Karpas-422 (cell line): ENCODE data around the gene TRPM3. TPM values are rescaled to one million over a fixed set of nuclear protein-coding genes. Genes with fewer than 3 reads are reported as not detected.

ENCODE experiments used
- DNase-seq: peaks from one replicate; pipeline ENCODE4 v3.0.0-alpha.2; 2015
- H2AFZ ChIP-seq: fragments of 200-600 bp; sonication (generic); 2 replicates; pipeline ENCODE4 v1.6.1; 2014; ENCODE audit warnings: antibody characterized with exemption, low read length, mixed read lengths
- H3K27ac ChIP-seq: fragments of 200-600 bp; sonication (generic); 2 replicates; pipeline ENCODE4 v1.5.1; 2014; ENCODE audit warnings: mild to moderate bottlenecking, low read length, moderate library complexity
- H3K27me3 ChIP-seq: fragments of 200-600 bp; sonication (generic); 2 replicates; pipeline ENCODE4 v1.6.1; 2014; ENCODE audit warnings: low read length, mixed read lengths
- H3K36me3 ChIP-seq: fragments of 200-600 bp; sonication (generic); 2 replicates; pipeline ENCODE4 v1.6.1; 2014; ENCODE audit warnings: low read length, mixed read lengths; ENCODE audit not compliant: insufficient read depth
- H3K4me1 ChIP-seq: fragments of 200-600 bp; sonication (generic); 2 replicates; pipeline ENCODE4 v1.6.1; 2014; ENCODE audit warnings: mild to moderate bottlenecking, low read length, mixed read lengths
- H3K4me2 ChIP-seq: fragments of 200-600 bp; sonication (generic); 2 replicates; pipeline ENCODE4 v1.6.1; 2014; ENCODE audit warnings: low read length, low read depth, mild to moderate bottlenecking; ENCODE audit not compliant: poor library complexity, severe bottlenecking
- H3K4me3 ChIP-seq: fragments of 200-600 bp; sonication (generic); 2 replicates; pipeline ENCODE4 v1.5.1; 2014; ENCODE audit warnings: mild to moderate bottlenecking, antibody characterized with exemption, low read length, mixed read lengths
- H3K79me2 ChIP-seq: fragments of 200-600 bp; sonication (generic); 2 replicates; pipeline ENCODE4 v1.6.1; 2014; ENCODE audit warnings: mild to moderate bottlenecking, low read length, mixed read lengths
- H3K9ac ChIP-seq: fragments of 200-600 bp; sonication (generic); 2 replicates; pipeline ENCODE4 v1.6.0; 2014; ENCODE audit warnings: low read length
- H3K9me2 ChIP-seq: fragments of 200-600 bp; sonication (generic), shearing (Covaris generic); replicated peaks from 2 replicates; pipeline ENCODE4 v1.6.0; 2014; ENCODE audit warnings: mild to moderate bottlenecking, low read length, moderate library complexity; ENCODE audit not compliant: insufficient read depth
- H3K9me3 ChIP-seq: fragments of 300-700, 200-600 bp; sonication (generic); 2 replicates; pipeline ENCODE4 v1.6.1; 2014; ENCODE audit warnings: low read length, mixed read lengths
- H4K20me1 ChIP-seq: fragments of 200-600 bp; sonication (generic); 2 replicates; pipeline ENCODE4 v1.6.1; 2014; ENCODE audit warnings: mild to moderate bottlenecking, antibody characterized with exemption, low read length, low read depth; ENCODE audit not compliant: insufficient read depth
- total RNA-seq: library from RNA; depleted of rRNA; stranded (reverse); fragments of >200 nt; shearing (Covaris generic); gene quantifications from 2 replicates; pipeline ENCODE4 v1.2.3, GENCODE V29; 2014; ENCODE audit warnings: low replicate concordance

Gene TRPM3
- total RNA-seq, 1 experiment from 2014 or later, result not detected

DNA sequence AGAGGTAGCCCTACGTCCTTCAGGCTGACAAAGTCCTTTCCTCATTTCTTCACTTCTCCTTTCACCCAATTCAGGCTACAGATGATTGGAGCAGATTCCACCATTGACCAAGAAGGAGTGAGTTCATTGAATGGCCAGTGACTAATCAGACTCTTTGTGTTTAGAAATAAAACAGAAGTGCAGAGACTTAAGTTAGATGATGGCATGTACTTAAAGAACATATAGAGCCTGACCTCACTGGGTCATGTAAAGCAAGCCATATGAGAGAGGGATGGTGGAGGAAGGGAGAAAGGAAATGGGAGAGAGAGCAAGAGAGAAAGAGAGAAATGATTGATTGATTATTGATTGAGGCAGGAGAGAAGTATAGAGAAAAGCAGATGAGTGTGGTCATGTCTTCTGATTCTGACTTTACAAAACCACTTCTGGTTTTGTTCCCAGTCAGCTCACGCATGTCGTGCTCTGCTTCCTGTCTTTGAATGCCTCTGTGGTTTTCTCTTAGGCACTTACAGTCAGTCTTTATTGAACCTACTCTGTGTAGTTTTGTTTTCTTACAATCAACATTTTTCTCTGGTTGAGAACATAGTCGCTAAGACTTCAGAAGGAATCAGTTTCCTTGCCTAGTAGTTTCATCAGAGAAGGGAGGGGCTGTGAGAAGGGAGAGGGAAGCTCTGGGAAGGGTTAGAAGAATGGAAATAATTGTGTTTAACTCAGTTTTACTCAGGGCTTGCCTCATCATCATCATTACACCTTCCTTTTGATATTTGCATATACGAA, 557.8 kb downstream of the TRPM3 start:
- H3K4me1 ChIP-seq, result no peaks in the 10 kb centered on the region
- H2AFZ ChIP-seq, result no peak overlapping the region
- H3K36me3 ChIP-seq, result no peaks in the 10 kb centered on the region
- H3K9ac ChIP-seq, result no peak overlapping the region
- no peak overlapping the region for H3K27ac ChIP-seq
- H4K20me1 ChIP-seq, result no peaks in the 10 kb centered on the region
- H3K27me3 ChIP-seq, result no peaks in the 10 kb centered on the region
- H3K4me2 ChIP-seq, result no peak overlapping the region
- no peak overlapping the region for H3K4me3 ChIP-seq
- no peaks in the 10 kb centered on the region for H3K79me2 ChIP-seq
- no peaks in the 10 kb centered on the region for H3K9me2 ChIP-seq
- no peaks in the 10 kb centered on the region for H3K9me3 ChIP-seq
- no peak for DNase-seq

GRCh38 chr9:70563010-70563409, 558.4 kb downstream of the TRPM3 start:
- no peak overlapping the region for H3K9ac ChIP-seq
- H3K4me1 ChIP-seq, result no peaks in the 10 kb centered on the region
- no peak overlapping the region for H3K4me3 ChIP-seq
- no peaks in the 10 kb centered on the region for H3K36me3 ChIP-seq
- no peaks in the 10 kb centered on the region for H3K27me3 ChIP-seq
- no peaks in the 10 kb centered on the region for H3K79me2 ChIP-seq
- no peaks in the 10 kb centered on the region for H3K9me3 ChIP-seq
- H4K20me1 ChIP-seq, result no peaks in the 10 kb centered on the region
- no peak for DNase-seq
- no peaks in the 10 kb centered on the region for H3K9me2 ChIP-seq
- no peak overlapping the region for H3K4me2 ChIP-seq
- no peak overlapping the region for H2AFZ ChIP-seq
- H3K27ac ChIP-seq, result no peak overlapping the region

DNA sequence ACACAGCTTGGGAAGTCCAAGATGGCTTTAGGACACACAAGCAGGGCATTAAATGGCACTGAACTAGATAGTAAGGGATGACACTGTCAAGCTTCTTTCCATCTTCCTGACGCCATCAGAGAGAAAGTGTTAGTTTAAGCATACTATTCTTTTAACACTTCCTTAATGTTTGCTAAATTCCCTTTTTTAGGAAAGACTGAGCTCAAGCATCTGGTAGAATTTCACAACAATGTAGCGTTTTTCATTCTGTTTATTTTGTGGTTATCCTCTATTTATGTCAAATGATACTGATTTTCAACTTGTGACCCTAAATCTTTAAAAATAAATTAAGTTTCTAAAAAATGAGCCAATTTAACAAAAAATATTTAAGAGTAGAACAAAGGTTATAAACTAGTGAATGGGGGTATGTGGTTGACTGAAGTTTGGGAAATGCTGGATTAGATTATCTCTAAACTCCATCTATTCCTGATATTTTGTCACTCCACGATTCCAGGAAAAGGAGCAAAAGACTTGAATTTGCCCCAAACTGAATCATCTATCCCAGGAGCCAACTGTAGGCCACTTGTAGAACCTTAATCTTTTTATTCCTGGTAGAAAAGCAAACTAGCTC, 559.5 kb downstream of the TRPM3 start:
- Histone ChIP-seq H3K9ac (no peak overlapping the region), H3K79me2 (no peaks in the 10 kb centered on the region), H2AFZ (no peak overlapping the region), H3K36me3 (no peaks in the 10 kb centered on the region), H3K27ac (no peak overlapping the region), H3K4me1 (no peaks in the 10 kb centered on the region), H3K9me2 (no peaks in the 10 kb centered on the region), H4K20me1 (no peaks in the 10 kb centered on the region), H3K27me3 (no peaks in the 10 kb centered on the region), H3K4me2 (no peak overlapping the region), H3K9me3 (no peaks in the 10 kb centered on the region), H3K4me3 (no peak overlapping the region)
- no peak for DNase-seq

- H3K27me3 ChIP-seq, result no peaks in the 10 kb centered on the region
- no peaks in the 10 kb centered on the region for H3K9me3 ChIP-seq
- no peak overlapping the region for H3K4me3 ChIP-seq
- DNase-seq, result no peak
- no peaks in the 10 kb centered on the region for H4K20me1 ChIP-seq
- H3K9me2 ChIP-seq, result no peaks in the 10 kb centered on the region
- H3K79me2 ChIP-seq, result no peaks in the 10 kb centered on the region
- no peaks in the 10 kb centered on the region for H3K4me1 ChIP-seq
- H3K36me3 ChIP-seq, result no peaks in the 10 kb centered on the region
- H3K9ac ChIP-seq, result no peak overlapping the region
- no peak overlapping the region for H2AFZ ChIP-seq
- no peak overlapping the region for H3K4me2 ChIP-seq
- H3K27ac ChIP-seq, result no peak overlapping the region
Observed at GRCh38 chr9:70561111-70561510, 560.3 kb downstream of the TRPM3 start.

- no peak for DNase-seq
- no peak overlapping the region for H2AFZ ChIP-seq
- H3K9me2 ChIP-seq, result no peaks in the 10 kb centered on the region
- H3K4me1 ChIP-seq, result no peaks in the 10 kb centered on the region
- no peaks in the 10 kb centered on the region for H3K79me2 ChIP-seq
- no peak overlapping the region for H3K9ac ChIP-seq
- no peaks in the 10 kb centered on the region for H3K9me3 ChIP-seq
- H3K36me3 ChIP-seq, result no peaks in the 10 kb centered on the region
- H4K20me1 ChIP-seq, result no peaks in the 10 kb centered on the region
- no peak overlapping the region for H3K27ac ChIP-seq
- no peak overlapping the region for H3K4me3 ChIP-seq
- H3K4me2 ChIP-seq, result no peak overlapping the region
- no peaks in the 10 kb centered on the region for H3K27me3 ChIP-seq
Observed at GRCh38 chr9:70559102-70559501, 562.3 kb downstream of the TRPM3 start.

DNA sequence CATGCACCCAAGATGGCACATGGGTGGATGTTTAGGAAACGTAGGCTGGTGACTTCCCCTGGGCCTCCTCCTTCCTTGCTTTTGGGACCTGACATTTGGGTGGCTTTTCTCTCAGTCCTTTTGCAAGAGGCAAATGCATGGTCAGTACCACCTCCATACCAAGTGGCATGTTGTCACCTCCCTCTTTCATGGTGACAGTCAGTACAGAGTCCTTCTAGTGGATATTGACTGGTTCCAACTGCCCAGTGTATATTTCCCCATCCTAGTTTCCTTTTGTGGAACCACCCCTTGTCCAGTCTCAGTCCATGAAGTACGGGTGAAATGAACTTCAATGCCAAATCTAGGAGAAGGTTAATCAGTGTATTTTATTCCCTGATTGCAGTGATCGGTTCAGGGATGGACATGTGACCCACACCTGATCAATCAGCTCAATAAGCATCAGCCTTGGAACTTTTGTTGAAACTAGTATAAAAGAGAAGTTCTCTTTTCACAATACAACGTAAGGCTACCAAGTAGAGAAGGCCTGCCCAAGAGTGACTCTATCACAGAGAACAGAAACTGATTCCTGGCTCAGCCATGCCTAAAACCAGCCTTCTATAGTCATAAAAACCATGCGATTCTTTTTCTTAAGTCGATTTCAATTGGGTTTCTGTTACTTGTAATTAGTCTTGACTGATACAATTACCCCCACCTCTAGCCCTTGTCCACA, 563.6 kb downstream of the TRPM3 start:
- Histone ChIP-seq H3K4me3 (no peak overlapping the region), H3K27ac (no peak overlapping the region), H2AFZ (no peak overlapping the region), H3K79me2 (no peaks in the 10 kb centered on the region), H3K4me1 (no peaks in the 10 kb centered on the region), H3K9me3 (no peaks in the 10 kb centered on the region), H3K36me3 (no peaks in the 10 kb centered on the region), H3K9me2 (no peaks in the 10 kb centered on the region), H3K4me2 (no peak overlapping the region), H4K20me1 (no peaks in the 10 kb centered on the region), H3K9ac (no peak overlapping the region), H3K27me3 (no peaks in the 10 kb centered on the region)
- DNase-seq, result no peak

GRCh38 chr9:70556771-70557170, 564.6 kb downstream of the TRPM3 start:
- no peaks in the 10 kb centered on the region for H3K79me2 ChIP-seq
- no peak overlapping the region for H3K27ac ChIP-seq
- no peaks in the 10 kb centered on the region for H3K4me1 ChIP-seq
- H3K36me3 ChIP-seq, result no peaks in the 10 kb centered on the region
- no peaks in the 10 kb centered on the region for H3K9me3 ChIP-seq
- H3K27me3 ChIP-seq, result no peaks in the 10 kb centered on the region
- no peak for DNase-seq
- no peak overlapping the region for H2AFZ ChIP-seq
- no peaks in the 10 kb centered on the region for H3K9me2 ChIP-seq
- no peak overlapping the region for H3K4me2 ChIP-seq
- H3K4me3 ChIP-seq, result no peak overlapping the region
- no peaks in the 10 kb centered on the region for H4K20me1 ChIP-seq
- H3K9ac ChIP-seq, result no peak overlapping the region

DNA sequence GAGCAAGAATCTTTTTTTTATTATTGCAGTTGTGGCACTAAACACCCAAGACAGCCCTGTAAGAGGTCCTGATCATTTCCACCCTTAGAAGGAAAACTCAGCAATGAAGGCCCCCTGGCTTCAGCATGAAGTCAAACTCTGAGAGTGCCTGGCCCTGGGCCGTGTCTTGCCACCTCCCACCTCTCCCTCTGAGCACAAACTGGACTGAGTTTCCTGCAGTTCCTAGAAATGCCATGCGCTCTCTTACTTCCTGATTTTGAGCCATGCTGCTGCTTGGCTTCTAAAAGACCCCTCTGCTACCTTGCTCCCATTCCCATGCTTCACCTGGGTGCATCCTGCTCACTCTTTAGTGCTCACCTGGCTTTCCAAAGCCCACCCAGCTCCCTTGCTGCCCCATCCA, 566.5 kb downstream of the TRPM3 start:
- no peaks in the 10 kb centered on the region for H3K79me2 ChIP-seq
- no peaks in the 10 kb centered on the region for H3K4me1 ChIP-seq
- H3K9me3 ChIP-seq, result no peaks in the 10 kb centered on the region
- H3K4me3 ChIP-seq, result no peak overlapping the region
- H3K4me2 ChIP-seq, result no peak overlapping the region
- no peaks in the 10 kb centered on the region for H3K27me3 ChIP-seq
- no peak for DNase-seq
- H3K36me3 ChIP-seq, result no peaks in the 10 kb centered on the region
- no peaks in the 10 kb centered on the region for H3K9me2 ChIP-seq
- H2AFZ ChIP-seq, result no peak overlapping the region
- no peak overlapping the region for H3K9ac ChIP-seq
- H4K20me1 ChIP-seq, result no peaks in the 10 kb centered on the region
- H3K27ac ChIP-seq, result no peak overlapping the region
